ENCODE data around the gene SYNE3.
A peak's percentile ranks its signal among the peaks of the same experiment; 100 is the strongest.

Gene SYNE3

DNA sequence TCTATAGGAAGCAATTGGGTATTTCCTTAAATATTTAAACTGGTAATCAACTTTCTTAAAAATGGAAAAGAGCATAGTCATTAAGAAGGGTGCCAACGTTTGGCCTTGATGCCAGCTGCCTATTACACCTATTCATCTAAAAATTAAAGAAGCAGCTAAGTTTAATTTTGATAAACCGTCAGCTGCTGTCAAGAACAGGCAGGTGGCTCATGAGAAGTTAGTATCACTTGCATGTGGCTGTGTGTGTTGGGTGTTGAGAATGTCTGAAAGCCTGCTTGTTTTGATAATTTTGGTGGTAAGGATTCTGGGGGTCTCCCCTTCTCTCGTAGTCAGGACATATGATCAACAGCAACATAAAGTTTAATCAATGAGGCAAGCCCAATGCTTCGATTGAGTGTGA, 24.9 kb upstream of the SYNE3 start:
- H3K4me3 ChIP-seq (ENCODE audit: low read depth, low read length): no peak overlapping the region
- no peak for DNase-seq (ENCODE audit: low read depth)
- TF ChIP-seq, protein P1, sequence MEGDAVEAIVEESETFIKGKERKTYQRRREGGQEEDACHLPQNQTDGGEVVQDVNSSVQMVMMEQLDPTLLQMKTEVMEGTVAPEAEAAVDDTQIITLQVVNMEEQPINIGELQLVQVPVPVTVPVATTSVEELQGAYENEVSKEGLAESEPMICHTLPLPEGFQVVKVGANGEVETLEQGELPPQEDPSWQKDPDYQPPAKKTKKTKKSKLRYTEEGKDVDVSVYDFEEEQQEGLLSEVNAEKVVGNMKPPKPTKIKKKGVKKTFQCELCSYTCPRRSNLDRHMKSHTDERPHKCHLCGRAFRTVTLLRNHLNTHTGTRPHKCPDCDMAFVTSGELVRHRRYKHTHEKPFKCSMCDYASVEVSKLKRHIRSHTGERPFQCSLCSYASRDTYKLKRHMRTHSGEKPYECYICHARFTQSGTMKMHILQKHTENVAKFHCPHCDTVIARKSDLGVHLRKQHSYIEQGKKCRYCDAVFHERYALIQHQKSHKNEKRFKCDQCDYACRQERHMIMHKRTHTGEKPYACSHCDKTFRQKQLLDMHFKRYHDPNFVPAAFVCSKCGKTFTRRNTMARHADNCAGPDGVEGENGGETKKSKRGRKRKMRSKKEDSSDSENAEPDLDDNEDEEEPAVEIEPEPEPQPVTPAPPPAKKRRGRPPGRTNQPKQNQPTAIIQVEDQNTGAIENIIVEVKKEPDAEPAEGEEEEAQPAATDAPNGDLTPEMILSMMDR (IDR thresholded peaks at IDR 0.05; ENCODE audit: control insufficient read depth, extremely low read depth, insufficient read depth): no peak

DNA sequence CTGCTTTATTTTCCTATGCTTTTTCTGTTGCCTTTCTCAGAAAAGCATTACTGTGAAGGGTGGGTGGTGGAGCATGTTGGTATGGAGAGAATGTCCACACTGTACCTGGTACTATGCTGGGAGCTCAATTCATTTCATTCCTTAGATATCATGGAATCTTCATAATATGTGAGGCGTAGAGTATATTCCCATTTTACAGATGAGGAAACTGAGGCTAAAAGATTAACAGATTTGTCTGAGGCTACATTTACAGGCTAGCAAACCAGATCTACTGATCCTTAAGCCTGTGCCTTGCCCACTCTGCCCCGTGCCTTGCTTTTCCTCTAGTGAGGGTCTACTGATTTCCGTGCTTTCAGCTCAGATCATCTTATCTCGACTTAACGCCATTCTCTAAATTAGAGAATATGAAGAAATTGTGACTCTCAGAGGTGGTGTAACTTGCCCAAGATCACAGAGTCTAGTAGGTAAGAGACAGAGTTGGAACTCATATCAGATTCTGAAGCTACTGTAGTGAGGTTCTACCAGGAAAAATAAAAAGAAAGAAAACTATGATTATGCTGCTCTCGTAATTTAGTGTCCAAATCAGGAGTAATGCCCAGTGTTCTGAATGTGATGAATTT, 23.9 kb upstream of the SYNE3 start:
- DNase-seq (ENCODE audit: low read depth): no peak
- H3K4me3 ChIP-seq (ENCODE audit: low read depth, low read length): no peak overlapping the region
- TF ChIP-seq, protein P1 (IDR thresholded peaks at IDR 0.05; ENCODE audit: control insufficient read depth, extremely low read depth, insufficient read depth): no peak

DNA sequence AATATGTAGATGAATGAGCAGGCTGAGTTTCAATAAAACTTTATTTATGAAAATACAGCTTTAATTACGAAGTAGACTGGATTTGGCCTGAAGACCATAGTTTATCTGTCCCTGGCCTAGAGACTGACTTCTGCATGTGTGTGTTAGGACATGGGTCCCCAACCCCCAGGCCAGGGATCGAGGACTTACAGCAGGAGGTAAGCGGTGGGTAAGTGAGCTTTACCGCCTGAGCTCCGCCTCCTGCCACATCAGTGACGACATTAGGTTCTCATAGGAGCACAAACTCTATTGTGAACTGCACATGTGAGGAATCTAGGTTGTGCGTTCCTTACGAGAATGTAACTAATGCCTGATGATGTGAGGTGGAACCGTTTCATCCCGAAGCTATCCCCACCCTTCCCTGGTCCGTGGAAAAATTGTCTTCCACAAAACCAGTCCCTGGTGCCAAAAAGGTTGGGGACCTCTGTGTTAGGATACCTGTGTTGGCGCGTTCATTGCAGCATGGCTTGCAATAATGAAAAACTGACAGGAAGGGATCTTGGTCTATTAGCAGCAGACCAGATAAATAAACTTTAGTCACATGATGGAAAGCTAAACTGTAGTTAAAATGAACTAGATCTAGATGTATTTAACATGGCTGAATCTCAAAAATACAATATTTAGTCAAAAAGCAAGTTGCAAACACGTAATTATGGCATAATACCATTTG, 22.5 kb upstream of the SYNE3 start:
- TF ChIP-seq, protein P1 (IDR thresholded peaks at IDR 0.05; ENCODE audit: control insufficient read depth, extremely low read depth, insufficient read depth): no peak

DNA sequence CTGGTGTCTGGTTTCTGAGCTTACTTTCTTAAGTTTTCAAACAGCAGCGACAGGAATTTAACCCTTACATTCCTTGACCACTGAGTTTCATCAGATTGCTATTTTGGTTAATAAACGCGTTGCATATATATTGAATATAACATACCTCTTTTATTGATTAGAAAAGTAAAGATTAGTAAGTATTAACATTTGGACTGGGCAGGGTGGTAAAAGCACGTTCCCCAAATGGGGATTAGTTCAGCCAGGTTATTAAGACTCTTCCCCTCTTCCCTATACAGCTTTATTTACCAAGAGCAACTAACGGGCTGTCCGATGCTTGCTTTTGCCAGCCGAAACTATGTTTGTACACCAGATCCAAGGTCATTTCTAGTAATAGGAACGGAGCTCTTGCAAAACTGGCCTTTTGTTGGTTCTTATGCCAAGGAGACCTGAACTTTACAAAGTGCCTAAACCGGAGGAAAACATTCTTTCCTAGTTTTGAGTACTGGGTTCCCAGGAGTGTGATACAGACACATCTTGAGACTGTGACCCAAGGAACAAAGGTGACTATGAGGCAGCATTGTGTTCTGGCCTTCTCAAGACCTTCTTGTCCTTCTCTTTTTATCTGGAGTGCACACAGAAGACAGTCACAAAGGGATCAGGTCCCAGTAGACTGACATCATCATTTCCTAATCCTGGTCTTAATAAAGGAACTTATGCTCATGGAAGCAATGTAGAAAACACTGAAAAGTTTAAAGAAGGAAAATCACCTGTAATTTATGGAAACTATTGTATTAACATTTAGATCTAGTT, 21.0 kb upstream of the SYNE3 start:
- DNase-seq (ENCODE audit: low read depth): no peak
- TF ChIP-seq, protein P1 (IDR thresholded peaks at IDR 0.05; ENCODE audit: control insufficient read depth, extremely low read depth, insufficient read depth): no peak
- peak overlapping the region; percentile 4; the same call in 1 of the 2 replicates for H3K4me3 ChIP-seq (ENCODE audit: low read depth, low read length)

More for the DNA sequence above, 22.5 kb upstream of the SYNE3 start:
- H3K4me3 ChIP-seq (ENCODE audit: low read depth, low read length): no peak overlapping the region
- DNase-seq (ENCODE audit: low read depth): no peak

DNA sequence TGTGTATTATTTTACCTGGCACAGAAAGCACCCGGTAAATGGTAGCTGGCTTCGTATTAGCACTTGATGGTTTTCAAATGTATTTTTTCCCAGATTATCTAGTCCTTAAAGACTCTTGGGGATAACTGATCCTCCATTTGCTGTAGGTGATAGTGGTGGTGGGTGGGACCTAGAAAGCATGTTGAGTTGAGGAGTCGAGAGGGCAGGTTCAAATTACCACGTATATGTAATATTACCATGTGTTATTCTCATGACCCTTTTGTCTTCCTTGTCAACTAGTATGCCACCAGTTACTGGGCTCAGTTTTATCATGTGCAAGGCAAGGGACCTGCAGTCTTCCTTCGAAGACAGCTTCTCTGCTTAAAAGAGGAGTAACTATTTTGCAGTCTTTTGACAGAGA, 20.2 kb upstream of the SYNE3 start:
- DNase-seq (ENCODE audit: low read depth): no peak
- peak overlapping the region; percentile 83 for H3K4me3 ChIP-seq (ENCODE audit: low read depth, low read length)
- TF ChIP-seq, protein P1 (IDR thresholded peaks at IDR 0.05; ENCODE audit: control insufficient read depth, extremely low read depth, insufficient read depth): no peak

DNA sequence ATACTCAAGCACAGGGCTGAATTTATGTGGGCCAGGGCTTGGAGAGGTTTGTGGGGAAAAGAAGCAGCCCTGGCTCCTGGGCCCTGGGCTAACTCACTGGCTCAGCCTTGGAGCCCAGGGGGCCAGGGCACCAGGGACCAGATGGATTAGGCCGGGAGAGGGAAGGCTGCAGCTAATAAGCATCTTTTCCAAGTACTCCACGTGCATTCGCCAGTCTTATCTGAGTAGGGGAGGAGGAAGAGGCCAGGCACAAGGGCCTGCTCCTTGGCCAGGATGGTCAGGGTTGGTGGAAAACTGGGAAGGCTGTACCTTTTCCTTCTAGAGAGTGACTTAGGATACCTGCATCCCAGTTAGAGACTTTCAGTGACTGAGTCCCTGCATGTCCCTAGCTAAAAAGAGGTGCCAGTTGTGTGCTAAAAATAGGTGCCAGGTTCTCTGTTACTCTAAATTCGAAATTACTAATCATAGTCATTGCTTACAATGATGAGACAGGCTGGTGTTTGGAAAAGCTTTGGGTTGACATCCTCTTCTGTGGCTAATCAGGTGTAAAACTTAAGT, 19.7 kb upstream of the SYNE3 start:
- peak overlapping the region; percentile 83 for H3K4me3 ChIP-seq (ENCODE audit: low read depth, low read length)
- DNase-seq (ENCODE audit: low read depth): no peak
- TF ChIP-seq, protein P1 (IDR thresholded peaks at IDR 0.05; ENCODE audit: control insufficient read depth, extremely low read depth, insufficient read depth): no peak

Data from LNCaP clone FGC (cell line).